GM23338 (cell line): ENCODE data around the gene PRDM10. TPM values are rescaled to one million over a fixed set of nuclear protein-coding genes. Genes with fewer than 3 reads are reported as not detected.

ENCODE experiments used
- ATAC-seq: fragments of 200-7000 bp; cut with Tn5 transposase; 3 replicates; pipeline ENCODE4 v1.9.1; 2020
- DNase-seq: peaks from one replicate; pipeline ENCODE4 v3.0.0-alpha.2; 2015; ENCODE audit warnings: low spot score
- H2AFZ ChIP-seq: fragments of 200-600 bp; sonication (generic); 2 replicates; pipeline ENCODE4 v1.8.0; 2016; ENCODE audit warnings: antibody characterized with exemption, mild to moderate bottlenecking, moderate library complexity
- H3F3A ChIP-seq: fragments of 200-600 bp; sonication (generic); replicated peaks from 2 replicates; pipeline ENCODE4 v1.8.0; 2017; ENCODE audit warnings: antibody characterized with exemption, mixed run types, low read depth
- H3K27ac ChIP-seq: fragments of 200-600 bp; sonication (generic); 2 replicates; pipeline ENCODE4 v1.6.1; 2016; ENCODE audit warnings: low read depth
- H3K27me3 ChIP-seq: fragments of 200-600 bp; sonication (generic); 2 replicates; pipeline ENCODE4 v1.8.0; 2016; ENCODE audit warnings: mild to moderate bottlenecking, mixed run types, moderate library complexity; ENCODE audit not compliant: insufficient read depth
- H3K36me3 ChIP-seq: fragments of 200-600 bp; sonication (generic); 2 replicates; pipeline ENCODE4 v1.8.0; 2016; ENCODE audit warnings: mild to moderate bottlenecking; ENCODE audit not compliant: insufficient read depth
- H3K4me1 ChIP-seq: fragments of 200-600 bp; sonication (generic); 2 replicates; pipeline ENCODE4 v1.8.0; 2016; ENCODE audit warnings: mild to moderate bottlenecking, moderate library complexity; ENCODE audit not compliant: insufficient read depth
- H3K4me2 ChIP-seq: fragments of 200-600 bp; sonication (generic); 2 replicates; pipeline ENCODE4 v1.7.1; 2017; ENCODE audit warnings: mixed run types
- H3K4me3 ChIP-seq: fragments of 200-600 bp; sonication (generic); 2 replicates; pipeline ENCODE4 v1.6.1; 2016; ENCODE audit warnings: mixed run types
- H3K79me2 ChIP-seq: fragments of 200-600 bp; sonication (generic); replicated peaks from 2 replicates; pipeline ENCODE4 v1.8.0; 2017; ENCODE audit warnings: mild to moderate bottlenecking; ENCODE audit not compliant: insufficient read depth
- H3K9me2 ChIP-seq: fragments of 200-600 bp; sonication (generic); 2 replicates; pipeline ENCODE4 v1.8.0; 2017; ENCODE audit not compliant: insufficient read depth
- H4K20me1 ChIP-seq: fragments of 200-600 bp; sonication (generic); replicated peaks from 2 replicates; pipeline ENCODE4 v1.8.0; 2017; ENCODE audit warnings: mild to moderate bottlenecking; ENCODE audit not compliant: insufficient read depth
- H3K27ac Mint-ChIP-seq: 2 replicates; pipeline ENCODE4 v1.8.0; 2020; ENCODE audit warnings: inconsistent platforms, mild to moderate bottlenecking, moderate library complexity, mixed read lengths
- H3K27me3 Mint-ChIP-seq: 3 replicates; pipeline ENCODE4 v1.8.0; 2022; ENCODE audit warnings: low read depth, mild to moderate bottlenecking, moderate library complexity, mixed read lengths, inconsistent platforms; ENCODE audit not compliant: insufficient read depth, poor library complexity
- H3K36me3 Mint-ChIP-seq: 3 replicates; pipeline ENCODE4 v1.8.0; 2021; ENCODE audit warnings: low read depth, mild to moderate bottlenecking, inconsistent platforms, moderate library complexity, mixed read lengths
- H3K4me1 Mint-ChIP-seq: 3 replicates; pipeline ENCODE4 v1.8.0; 2020; ENCODE audit warnings: mild to moderate bottlenecking, inconsistent platforms, mixed read lengths
- H3K4me3 Mint-ChIP-seq: 3 replicates; pipeline ENCODE4 v1.8.0; 2021; ENCODE audit warnings: moderate library complexity, mild to moderate bottlenecking, inconsistent platforms, mixed read lengths
- H3K9me3 Mint-ChIP-seq: 3 replicates; pipeline ENCODE4 v1.8.0; 2020; ENCODE audit warnings: moderate library complexity, mild to moderate bottlenecking, inconsistent platforms, mixed read lengths
- CREB1 ChIP-seq: fragments of 250-450 bp; sonication (Bioruptor Pico); IDR thresholded peaks from 2 replicates; pipeline ENCODE4 v1.5.0; 2020; ENCODE audit warnings: low read depth, mild to moderate bottlenecking, moderate library complexity
- CTCF ChIP-seq, 2 experiments: fragments of 200-600 bp in 1 of 2; sonication (generic) in 1 of 2; conservative IDR thresholded peaks; 2 replicates each; pipeline versions ENCODE4 v1.5.1 to v1.6.1; 2016 to 2017; ENCODE audit warnings: antibody characterized with exemption in 2 of 2, low read depth in 2 of 2, mild to moderate bottlenecking in 2 of 2, moderate library complexity in 1 of 2
- ETS1 ChIP-seq: IDR thresholded peaks from 2 replicates; pipeline ENCODE4 v1.6.1; 2016; ENCODE audit warnings: antibody characterized with exemption
- EZH2 ChIP-seq: fragments of 200-600 bp; sonication (generic); IDR thresholded peaks from one replicate; pipeline ENCODE4 v1.8.0; 2017; ENCODE audit warnings: antibody characterized with exemption, mild to moderate bottlenecking, low read depth; ENCODE audit not compliant: unreplicated experiment
- JUNB ChIP-seq: IDR thresholded peaks from one replicate; pipeline ENCODE4 v1.6.1; 2016; ENCODE audit warnings: antibody characterized with exemption; ENCODE audit not compliant: unreplicated experiment
- POLR2AphosphoS5 ChIP-seq: IDR thresholded peaks from 2 replicates; pipeline ENCODE4 v1.6.1; 2016; ENCODE audit warnings: antibody characterized with exemption, low read depth
- ZNF114 ChIP-seq: fragments of 250-450 bp; sonication (Bioruptor Pico); IDR thresholded peaks from 2 replicates; pipeline ENCODE4 v1.5.0; 2020; ENCODE audit warnings: mild to moderate bottlenecking, moderate library complexity
- ZNF331 ChIP-seq: fragments of 250-450 bp; sonication (Bioruptor Pico); IDR thresholded peaks from 2 replicates; pipeline ENCODE4 v1.5.0; 2020; ENCODE audit warnings: low read depth, mild to moderate bottlenecking, moderate library complexity
- polyA plus RNA-seq: library from polyadenylated mRNA; unstranded; fragments of >200 nt; fragmentation: Nextera tagmentation; extraction: Ambion mirVana; gene quantifications from 2 replicates; pipeline ENCODE4 v1.2.1, GENCODE V29; 2016
- total RNA-seq: library from RNA; depleted of rRNA; stranded (reverse); fragments of >200 nt; shearing (Covaris generic); gene quantifications from 2 replicates; pipeline ENCODE4 v1.2.3, GENCODE V29; 2014
- TF ChIP-seq, protein P1 (sequence below): IDR thresholded peaks from one replicate; pipeline ENCODE4 v1.6.1; 2018; ENCODE audit warnings: antibody characterized with exemption; ENCODE audit not compliant: unreplicated experiment
- TF ChIP-seq, protein P2 (sequence below): fragments of 250-450 bp; sonication (Bioruptor Pico); IDR thresholded peaks from 2 replicates; pipeline ENCODE4 v1.5.0; 2020; ENCODE audit warnings: mild to moderate bottlenecking, moderate library complexity

PRDM10 gene
- total and polyA plus RNA-seq, 2 experiments from 2014 or later, result 5.2 to 14.9 TPM

GRCh38 chr11:130031056-130031455, 28.4 kb upstream of the PRDM10 start (continued):
- TF ChIP-seq ZNF331, result no peak
- TF ChIP-seq EZH2, result no peak
- no peak for TF ChIP-seq ZNF114 (CRISPR knock-in tag)
- no peak for TF ChIP-seq CREB1
- no peak for TF ChIP-seq CTCF (conservative IDR thresholded peaks at IDR 0.05; ENCODE audit: low read depth in 2 of 2)

DNA sequence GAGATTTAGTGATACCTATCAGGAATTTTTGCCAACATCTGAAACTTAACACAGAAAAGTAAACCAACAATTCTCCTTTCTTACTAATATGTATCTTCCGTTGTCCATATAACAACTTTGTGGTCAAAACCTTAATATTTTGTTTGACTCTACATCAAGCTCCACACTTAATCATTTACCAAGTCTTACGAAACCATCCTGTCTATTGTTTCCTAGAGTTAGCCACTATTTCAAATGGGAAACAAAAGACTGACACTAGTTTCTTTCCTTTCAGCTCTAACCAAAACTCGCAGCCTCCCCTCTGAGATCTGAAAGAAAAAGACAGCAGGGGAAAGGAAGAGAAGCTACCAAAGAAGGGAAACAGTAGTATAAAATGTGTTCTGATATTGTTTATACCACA, 26.5 kb upstream of the PRDM10 start:
- Histone ChIP-seq H3K79me2 (no peaks in the 10 kb centered on the region), H3F3A (no peaks in the 10 kb centered on the region), H4K20me1 (no peaks in the 10 kb centered on the region), H3K4me2 (no peak overlapping the region), H3K36me3 (no peaks in the 10 kb centered on the region), H3K27ac (no peak overlapping the region), H3K9me2 (no peaks in the 10 kb centered on the region; the same call in 1 of the 2 replicates), H3K27me3 (no peaks in the 10 kb centered on the region), H3K4me1 (no peaks in the 10 kb centered on the region), H2AFZ (peak overlapping the region; percentile 54; the same call in 1 of the 2 replicates), H3K4me3 (no peak overlapping the region)
- Mint-ChIP-seq H3K9me3 (no peaks in the 10 kb centered on the region), H3K36me3 (no peaks in the 10 kb centered on the region), H3K4me3 (no peak overlapping the region), H3K27ac (no peak overlapping the region; the same call in 1 of the 2 replicates), H3K4me1 (peaks cover 17% of the 10 kb centered on the region), H3K27me3 (peaks cover 3% of the 10 kb centered on the region)
- DNase-seq (peak; percentile 33), ATAC-seq (no peak; the same call in 2 of the 3 replicates)
- TF ChIP-seq, protein P1, sequence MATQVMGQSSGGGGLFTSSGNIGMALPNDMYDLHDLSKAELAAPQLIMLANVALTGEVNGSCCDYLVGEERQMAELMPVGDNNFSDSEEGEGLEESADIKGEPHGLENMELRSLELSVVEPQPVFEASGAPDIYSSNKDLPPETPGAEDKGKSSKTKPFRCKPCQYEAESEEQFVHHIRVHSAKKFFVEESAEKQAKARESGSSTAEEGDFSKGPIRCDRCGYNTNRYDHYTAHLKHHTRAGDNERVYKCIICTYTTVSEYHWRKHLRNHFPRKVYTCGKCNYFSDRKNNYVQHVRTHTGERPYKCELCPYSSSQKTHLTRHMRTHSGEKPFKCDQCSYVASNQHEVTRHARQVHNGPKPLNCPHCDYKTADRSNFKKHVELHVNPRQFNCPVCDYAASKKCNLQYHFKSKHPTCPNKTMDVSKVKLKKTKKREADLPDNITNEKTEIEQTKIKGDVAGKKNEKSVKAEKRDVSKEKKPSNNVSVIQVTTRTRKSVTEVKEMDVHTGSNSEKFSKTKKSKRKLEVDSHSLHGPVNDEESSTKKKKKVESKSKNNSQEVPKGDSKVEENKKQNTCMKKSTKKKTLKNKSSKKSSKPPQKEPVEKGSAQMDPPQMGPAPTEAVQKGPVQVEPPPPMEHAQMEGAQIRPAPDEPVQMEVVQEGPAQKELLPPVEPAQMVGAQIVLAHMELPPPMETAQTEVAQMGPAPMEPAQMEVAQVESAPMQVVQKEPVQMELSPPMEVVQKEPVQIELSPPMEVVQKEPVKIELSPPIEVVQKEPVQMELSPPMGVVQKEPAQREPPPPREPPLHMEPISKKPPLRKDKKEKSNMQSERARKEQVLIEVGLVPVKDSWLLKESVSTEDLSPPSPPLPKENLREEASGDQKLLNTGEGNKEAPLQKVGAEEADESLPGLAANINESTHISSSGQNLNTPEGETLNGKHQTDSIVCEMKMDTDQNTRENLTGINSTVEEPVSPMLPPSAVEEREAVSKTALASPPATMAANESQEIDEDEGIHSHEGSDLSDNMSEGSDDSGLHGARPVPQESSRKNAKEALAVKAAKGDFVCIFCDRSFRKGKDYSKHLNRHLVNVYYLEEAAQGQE, result no peak
- TF ChIP-seq, protein P2, sequence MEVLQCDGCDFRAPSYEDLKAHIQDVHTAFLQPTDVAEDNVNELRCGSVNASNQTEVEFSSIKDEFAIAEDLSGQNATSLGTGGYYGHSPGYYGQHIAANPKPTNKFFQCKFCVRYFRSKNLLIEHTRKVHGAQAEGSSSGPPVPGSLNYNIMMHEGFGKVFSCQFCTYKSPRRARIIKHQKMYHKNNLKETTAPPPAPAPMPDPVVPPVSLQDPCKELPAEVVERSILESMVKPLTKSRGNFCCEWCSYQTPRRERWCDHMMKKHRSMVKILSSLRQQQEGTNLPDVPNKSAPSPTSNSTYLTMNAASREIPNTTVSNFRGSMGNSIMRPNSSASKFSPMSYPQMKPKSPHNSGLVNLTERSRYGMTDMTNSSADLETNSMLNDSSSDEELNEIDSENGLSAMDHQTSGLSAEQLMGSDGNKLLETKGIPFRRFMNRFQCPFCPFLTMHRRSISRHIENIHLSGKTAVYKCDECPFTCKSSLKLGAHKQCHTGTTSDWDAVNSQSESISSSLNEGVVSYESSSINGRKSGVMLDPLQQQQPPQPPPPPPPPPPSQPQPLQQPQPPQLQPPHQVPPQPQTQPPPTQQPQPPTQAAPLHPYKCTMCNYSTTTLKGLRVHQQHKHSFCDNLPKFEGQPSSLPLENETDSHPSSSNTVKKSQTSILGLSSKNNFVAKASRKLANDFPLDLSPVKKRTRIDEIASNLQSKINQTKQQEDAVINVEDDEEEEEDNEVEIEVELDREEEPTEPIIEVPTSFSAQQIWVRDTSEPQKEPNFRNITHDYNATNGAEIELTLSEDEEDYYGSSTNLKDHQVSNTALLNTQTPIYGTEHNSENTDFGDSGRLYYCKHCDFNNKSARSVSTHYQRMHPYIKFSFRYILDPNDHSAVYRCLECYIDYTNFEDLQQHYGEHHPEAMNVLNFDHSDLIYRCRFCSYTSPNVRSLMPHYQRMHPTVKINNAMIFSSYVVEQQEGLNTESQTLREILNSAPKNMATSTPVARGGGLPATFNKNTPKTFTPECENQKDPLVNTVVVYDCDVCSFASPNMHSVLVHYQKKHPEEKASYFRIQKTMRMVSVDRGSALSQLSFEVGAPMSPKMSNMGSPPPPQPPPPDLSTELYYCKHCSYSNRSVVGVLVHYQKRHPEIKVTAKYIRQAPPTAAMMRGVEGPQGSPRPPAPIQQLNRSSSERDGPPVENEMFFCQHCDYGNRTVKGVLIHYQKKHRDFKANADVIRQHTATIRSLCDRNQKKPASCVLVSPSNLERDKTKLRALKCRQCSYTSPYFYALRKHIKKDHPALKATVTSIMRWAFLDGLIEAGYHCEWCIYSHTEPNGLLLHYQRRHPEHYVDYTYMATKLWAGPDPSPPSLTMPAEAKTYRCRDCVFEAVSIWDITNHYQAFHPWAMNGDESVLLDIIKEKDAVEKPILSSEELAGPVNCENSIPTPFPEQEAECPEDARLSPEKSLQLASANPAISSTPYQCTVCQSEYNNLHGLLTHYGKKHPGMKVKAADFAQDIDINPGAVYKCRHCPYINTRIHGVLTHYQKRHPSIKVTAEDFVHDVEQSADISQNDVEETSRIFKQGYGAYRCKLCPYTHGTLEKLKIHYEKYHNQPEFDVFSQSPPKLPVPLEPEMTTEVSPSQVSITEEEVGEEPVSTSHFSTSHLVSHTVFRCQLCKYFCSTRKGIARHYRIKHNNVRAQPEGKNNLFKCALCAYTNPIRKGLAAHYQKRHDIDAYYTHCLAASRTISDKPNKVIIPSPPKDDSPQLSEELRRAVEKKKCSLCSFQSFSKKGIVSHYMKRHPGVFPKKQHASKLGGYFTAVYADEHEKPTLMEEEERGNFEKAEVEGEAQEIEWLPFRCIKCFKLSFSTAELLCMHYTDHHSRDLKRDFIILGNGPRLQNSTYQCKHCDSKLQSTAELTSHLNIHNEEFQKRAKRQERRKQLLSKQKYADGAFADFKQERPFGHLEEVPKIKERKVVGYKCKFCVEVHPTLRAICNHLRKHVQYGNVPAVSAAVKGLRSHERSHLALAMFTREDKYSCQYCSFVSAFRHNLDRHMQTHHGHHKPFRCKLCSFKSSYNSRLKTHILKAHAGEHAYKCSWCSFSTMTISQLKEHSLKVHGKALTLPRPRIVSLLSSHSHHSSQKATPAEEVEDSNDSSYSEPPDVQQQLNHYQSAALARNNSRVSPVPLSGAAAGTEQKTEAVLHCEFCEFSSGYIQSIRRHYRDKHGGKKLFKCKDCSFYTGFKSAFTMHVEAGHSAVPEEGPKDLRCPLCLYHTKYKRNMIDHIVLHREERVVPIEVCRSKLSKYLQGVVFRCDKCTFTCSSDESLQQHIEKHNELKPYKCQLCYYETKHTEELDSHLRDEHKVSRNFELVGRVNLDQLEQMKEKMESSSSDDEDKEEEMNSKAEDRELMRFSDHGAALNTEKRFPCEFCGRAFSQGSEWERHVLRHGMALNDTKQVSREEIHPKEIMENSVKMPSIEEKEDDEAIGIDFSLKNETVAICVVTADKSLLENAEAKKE (CRISPR knock-in tag), result no peak
- TF ChIP-seq ZNF331, result no peak
- TF ChIP-seq POLR2AphosphoS5, result no peak
- no peak for TF ChIP-seq EZH2
- TF ChIP-seq CREB1, result no peak
- TF ChIP-seq ZNF114 (CRISPR knock-in tag), result no peak
- no peak for TF ChIP-seq ETS1
- no peak for TF ChIP-seq JUNB
